OCI-LY1 (cell line): ENCODE measurements around the gene ZMPSTE24.

Source experiments
- H2AFZ ChIP-seq: fragments of 200-600 bp; sonication (generic), shearing (Covaris generic); 2 replicates; pipeline ENCODE4 v1.6.0; 2014; ENCODE audit warnings: antibody characterized with exemption, mild to moderate bottlenecking, low read length
- H3F3A ChIP-seq: fragments of 200-600 bp; sonication (generic), shearing (Covaris generic); 2 replicates; pipeline ENCODE4 v1.6.0; 2014; ENCODE audit warnings: mild to moderate bottlenecking, antibody characterized with exemption, low read length, moderate library complexity; ENCODE audit not compliant: insufficient read depth
- H3K27ac ChIP-seq: fragments of 200-600 bp; sonication (generic); 2 replicates; pipeline ENCODE4 v1.5.1; 2014; ENCODE audit warnings: low read length, mixed run types, mild to moderate bottlenecking, low read depth; ENCODE audit not compliant: poor library complexity, severe bottlenecking
- H3K27me3 ChIP-seq: fragments of 200-600 bp; sonication (generic); 2 replicates; pipeline ENCODE4 v1.6.0; 2014; ENCODE audit warnings: antibody characterized with exemption, mild to moderate bottlenecking, low read length, moderate library complexity; ENCODE audit not compliant: insufficient read depth
- H3K36me3 ChIP-seq: fragments of 200-600 bp; sonication (generic); 2 replicates; pipeline ENCODE4 v1.6.1; 2014; ENCODE audit warnings: mild to moderate bottlenecking, antibody characterized with exemption, low read length, moderate library complexity, mixed read lengths; ENCODE audit not compliant: insufficient read depth
- H3K4me1 ChIP-seq: fragments of 200-600 bp; sonication (generic); 2 replicates; pipeline ENCODE4 v1.5.1; 2014; ENCODE audit warnings: mild to moderate bottlenecking, low read length, moderate library complexity; ENCODE audit not compliant: insufficient read depth, severe bottlenecking
- H3K4me2 ChIP-seq: fragments of 200-600 bp; sonication (generic), shearing (Covaris generic); 2 replicates; pipeline ENCODE4 v1.6.1; 2014; ENCODE audit warnings: low read length
- H3K4me3 ChIP-seq: fragments of 200-600 bp; sonication (generic); 2 replicates; pipeline ENCODE4 v1.5.1; 2014; ENCODE audit warnings: low read length, low read depth, mild to moderate bottlenecking, mixed read lengths; ENCODE audit not compliant: poor library complexity, severe bottlenecking
- H3K79me2 ChIP-seq: fragments of 200-600 bp; shearing (Covaris generic); 2 replicates; pipeline ENCODE4 v1.6.1; 2016; ENCODE audit warnings: mixed run types, low read length, mixed read lengths; ENCODE audit not compliant: insufficient read depth
- H3K9ac ChIP-seq: fragments of 200-600 bp; sonication (generic), shearing (Covaris generic); 2 replicates; pipeline ENCODE4 v1.6.1; 2014; ENCODE audit warnings: mild to moderate bottlenecking, low read length, mixed read lengths
- H3K9me2 ChIP-seq: fragments of 200-600 bp; sonication (generic), shearing (Covaris generic); 2 replicates; pipeline ENCODE4 v1.6.1; 2014; ENCODE audit warnings: low read depth, mild to moderate bottlenecking, low read length, mixed read lengths
- H3K9me3 ChIP-seq: fragments of 200-600 bp; shearing (Covaris generic); 2 replicates; pipeline ENCODE4 v1.6.1; 2014; ENCODE audit warnings: low read length, mixed read lengths
- H4K20me1 ChIP-seq: fragments of 200-600 bp; sonication (generic), shearing (Covaris generic); 2 replicates; pipeline ENCODE4 v1.6.0; 2016; ENCODE audit warnings: mild to moderate bottlenecking, low read length; ENCODE audit not compliant: insufficient read depth
- EZH2 ChIP-seq: fragments of 200-600 bp; sonication (generic), shearing (Covaris generic); IDR thresholded peaks from 2 replicates; pipeline ENCODE4 v1.8.0; 2017; ENCODE audit warnings: borderline replicate concordance, mixed run types, mild to moderate bottlenecking, antibody characterized with exemption, low read length, moderate library complexity, mixed read lengths
- TF ChIP-seq, protein P1 (sequence below): fragments of 200-600 bp; sonication (generic), shearing (Covaris generic); IDR thresholded peaks from 2 replicates; pipeline ENCODE4 v1.5.1; 2017; ENCODE audit warnings: mild to moderate bottlenecking, antibody characterized with exemption, low read length, moderate library complexity, mixed read lengths

ZMPSTE24 gene

DNA sequence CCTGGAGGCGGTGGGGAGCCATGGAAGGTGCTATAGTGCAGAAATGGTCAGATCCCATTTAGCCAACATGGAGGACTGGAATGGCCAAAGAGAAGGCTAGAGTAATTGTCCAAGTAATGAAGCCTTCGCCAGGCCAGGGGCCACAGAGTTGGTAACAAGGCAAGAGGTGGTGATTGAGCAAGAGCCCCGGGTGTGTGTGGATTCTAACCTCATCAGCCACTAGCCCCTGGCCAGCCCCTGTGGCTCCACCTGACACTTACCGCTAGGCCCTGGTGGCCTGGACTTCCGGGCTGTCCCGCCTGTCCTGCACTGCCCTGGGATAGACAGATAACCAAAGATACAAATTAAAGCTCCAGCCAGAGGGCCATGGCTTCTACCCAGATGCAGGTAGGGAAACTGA lies 49.1 kb downstream of the ZMPSTE24 start:
- Histone ChIP-seq H3K79me2 (no peaks in the 10 kb centered on the region), H3K27ac (no peak overlapping the region), H2AFZ (no peak overlapping the region), H3K9ac (no peak overlapping the region), H3K9me3 (no peaks in the 10 kb centered on the region), H4K20me1 (no peaks in the 10 kb centered on the region), H3K4me1 (peaks cover 1% of the 10 kb centered on the region), H3K36me3 (no peaks in the 10 kb centered on the region), H3K9me2 (no peaks in the 10 kb centered on the region), H3F3A (no peaks in the 10 kb centered on the region), H3K27me3 (no peaks in the 10 kb centered on the region), H3K4me2 (no peak overlapping the region), H3K4me3 (no peak overlapping the region)
- TF ChIP-seq EZH2 = no peak
- TF ChIP-seq, protein P1, sequence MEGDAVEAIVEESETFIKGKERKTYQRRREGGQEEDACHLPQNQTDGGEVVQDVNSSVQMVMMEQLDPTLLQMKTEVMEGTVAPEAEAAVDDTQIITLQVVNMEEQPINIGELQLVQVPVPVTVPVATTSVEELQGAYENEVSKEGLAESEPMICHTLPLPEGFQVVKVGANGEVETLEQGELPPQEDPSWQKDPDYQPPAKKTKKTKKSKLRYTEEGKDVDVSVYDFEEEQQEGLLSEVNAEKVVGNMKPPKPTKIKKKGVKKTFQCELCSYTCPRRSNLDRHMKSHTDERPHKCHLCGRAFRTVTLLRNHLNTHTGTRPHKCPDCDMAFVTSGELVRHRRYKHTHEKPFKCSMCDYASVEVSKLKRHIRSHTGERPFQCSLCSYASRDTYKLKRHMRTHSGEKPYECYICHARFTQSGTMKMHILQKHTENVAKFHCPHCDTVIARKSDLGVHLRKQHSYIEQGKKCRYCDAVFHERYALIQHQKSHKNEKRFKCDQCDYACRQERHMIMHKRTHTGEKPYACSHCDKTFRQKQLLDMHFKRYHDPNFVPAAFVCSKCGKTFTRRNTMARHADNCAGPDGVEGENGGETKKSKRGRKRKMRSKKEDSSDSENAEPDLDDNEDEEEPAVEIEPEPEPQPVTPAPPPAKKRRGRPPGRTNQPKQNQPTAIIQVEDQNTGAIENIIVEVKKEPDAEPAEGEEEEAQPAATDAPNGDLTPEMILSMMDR = no peak

DNA sequence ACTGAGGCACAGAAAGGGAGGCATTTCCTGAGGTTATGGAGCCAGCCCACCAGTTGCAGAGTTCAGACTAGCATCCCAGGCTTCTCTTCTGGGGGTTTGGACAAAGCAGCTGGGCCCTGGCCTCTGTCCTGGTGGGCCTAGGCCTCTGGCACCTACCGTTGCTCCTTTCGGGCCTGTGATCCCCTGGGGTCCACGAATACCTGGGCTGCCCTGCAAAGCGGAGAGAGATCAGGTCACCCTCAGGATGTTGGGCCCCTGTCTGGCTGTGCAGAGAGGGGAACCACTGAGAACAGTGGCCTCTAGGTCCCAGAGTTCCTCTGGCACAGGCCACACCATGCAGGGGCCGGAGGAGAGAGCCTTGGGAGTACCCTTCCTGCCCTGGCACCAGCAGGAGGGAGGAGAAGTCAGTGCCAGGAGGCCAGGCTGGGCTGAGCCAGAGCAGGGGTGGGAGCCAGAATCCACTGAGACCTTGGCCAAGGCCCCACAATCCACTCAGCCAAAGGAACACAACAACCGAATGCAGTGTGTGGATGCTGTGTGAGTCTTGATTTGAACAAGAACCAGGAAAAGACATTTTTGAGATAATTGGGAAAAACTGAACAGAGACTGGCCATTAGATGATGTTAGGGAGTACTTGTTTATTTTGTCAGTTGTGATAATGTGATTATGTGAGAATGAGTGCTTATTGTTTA lies 50.1 kb downstream of the ZMPSTE24 start:
- no peaks in the 10 kb centered on the region for H4K20me1 ChIP-seq
- no peak for TF ChIP-seq EZH2
- TF ChIP-seq, protein P1 = no peak
- no peak overlapping the region for H3K4me3 ChIP-seq
- no peak overlapping the region for H3K27ac ChIP-seq
- H3K9ac ChIP-seq = no peak overlapping the region
- H3K9me3 ChIP-seq = no peaks in the 10 kb centered on the region
- H3K4me2 ChIP-seq = no peak overlapping the region
- H2AFZ ChIP-seq = no peak overlapping the region
- no peaks in the 10 kb centered on the region for H3K79me2 ChIP-seq
- H3K9me2 ChIP-seq = no peaks in the 10 kb centered on the region
- no peaks in the 10 kb centered on the region for H3F3A ChIP-seq
- H3K27me3 ChIP-seq = no peaks in the 10 kb centered on the region
- peaks cover 11% of the 10 kb centered on the region for H3K4me1 ChIP-seq
- no peaks in the 10 kb centered on the region for H3K36me3 ChIP-seq

DNA sequence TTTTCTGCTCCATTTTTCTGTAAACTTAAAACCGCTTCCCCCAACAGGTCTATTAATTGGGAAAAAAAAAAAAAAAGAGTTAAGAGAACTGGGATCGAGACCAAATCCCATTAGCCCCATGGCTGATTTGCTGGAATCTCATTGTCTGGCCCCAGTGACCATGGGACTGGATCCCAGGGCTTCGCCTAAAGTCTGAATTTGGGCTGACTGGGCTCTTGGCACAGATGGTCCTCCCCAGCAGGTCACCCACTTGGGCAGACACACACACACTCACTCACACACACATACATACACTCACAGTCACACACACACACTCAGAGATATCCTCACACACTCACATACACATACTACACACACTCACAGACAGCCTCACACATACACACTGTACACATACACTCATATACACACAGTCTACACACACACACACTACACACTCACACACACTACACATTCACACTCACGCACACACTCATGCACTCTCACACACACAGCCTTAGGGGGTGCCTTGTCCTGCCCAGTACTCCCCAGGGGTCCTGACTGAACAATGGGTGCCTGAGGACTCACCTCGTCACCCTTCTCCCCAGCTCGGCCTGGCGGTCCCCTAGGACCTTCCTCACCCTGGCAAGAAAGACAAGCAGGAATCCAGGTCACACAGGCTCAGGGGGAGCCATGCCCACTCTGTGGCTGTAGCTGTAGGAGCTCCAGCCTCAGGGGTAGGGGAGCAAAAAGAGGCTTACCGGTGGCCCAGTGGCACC lies 51.5 kb downstream of the ZMPSTE24 start:
- H3K9me3 ChIP-seq = no peaks in the 10 kb centered on the region
- no peaks in the 10 kb centered on the region for H3F3A ChIP-seq
- no peak overlapping the region for H2AFZ ChIP-seq
- H3K4me1 ChIP-seq = peaks cover 20% of the 10 kb centered on the region
- H3K27ac ChIP-seq = no peak overlapping the region
- TF ChIP-seq, protein P1 = no peak
- TF ChIP-seq EZH2 = no peak
- no peaks in the 10 kb centered on the region for H3K79me2 ChIP-seq
- H3K36me3 ChIP-seq = no peaks in the 10 kb centered on the region
- H3K9me2 ChIP-seq = no peaks in the 10 kb centered on the region
- H3K9ac ChIP-seq = no peak overlapping the region
- no peak overlapping the region for H3K4me3 ChIP-seq
- H3K4me2 ChIP-seq = no peak overlapping the region
- no peaks in the 10 kb centered on the region for H4K20me1 ChIP-seq
- H3K27me3 ChIP-seq = no peaks in the 10 kb centered on the region
